Inflammatory macrophage treated with lipopolysaccharide for 1 hour (primary cell): ENCODE data around the gene ZNF497.
"Not testable (repeated sequence)": the region's sequence is repeated elsewhere in the genome, so short reads cannot be mapped to it uniquely, and the experiment has no call there.

Experiments used
- DNase-seq, 2 donors: peaks; one replicate each; pipeline ENCODE4 v3.0.0-alpha.2; 2020 to 2022

The ZNF497 gene

GRCh38 chr19:58346961-58347929, 15.3 kb downstream of the ZNF497 start:
- peak; percentile 65 to 76 for DNase-seq

DNA sequence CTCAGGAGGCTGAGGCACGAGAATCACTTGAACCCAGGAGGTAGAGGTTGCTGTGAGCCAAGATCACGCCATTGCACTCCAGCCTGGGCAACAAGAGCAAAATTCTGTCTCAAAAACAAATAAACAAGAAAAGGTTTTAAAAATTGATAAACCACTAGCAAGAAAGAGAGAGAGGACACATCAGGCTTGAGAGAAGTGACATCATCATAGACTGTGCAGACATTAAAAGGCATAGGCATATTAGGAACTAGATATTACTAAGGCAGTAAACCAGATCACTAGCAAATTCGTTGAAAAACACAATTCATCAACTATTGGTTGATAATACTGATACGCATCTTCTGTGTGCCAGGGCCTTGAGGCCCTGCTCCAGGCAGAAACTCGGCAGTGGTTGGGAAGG, 17.0 kb downstream of the ZNF497 start:
- no peak for DNase-seq

- no peak for DNase-seq
These were observed 23.6 kb downstream of the ZNF497 start for GRCh38 chr19:58338825-58339558.

DNA sequence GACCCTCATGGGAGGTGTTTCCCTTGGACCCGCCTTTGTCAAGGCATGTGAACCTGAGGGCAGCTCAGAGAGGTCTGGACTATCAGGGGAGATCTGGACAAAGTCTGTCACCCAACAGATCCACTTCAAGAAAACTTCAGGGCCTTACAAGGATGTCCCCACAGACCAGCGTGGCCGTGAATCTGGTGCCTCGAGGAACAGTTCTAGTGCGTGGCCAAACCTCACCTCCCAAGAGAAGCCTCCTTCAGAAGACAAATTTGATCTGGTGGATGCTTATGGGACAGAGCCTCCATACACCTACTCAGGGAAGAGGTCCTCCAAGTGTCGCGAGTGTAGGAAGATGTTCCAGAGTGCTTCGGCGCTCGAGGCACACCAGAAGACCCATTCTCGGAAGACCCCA, 24.2 kb downstream of the ZNF497 start:
- no peak for DNase-seq

GRCh38 chr19:58336820-58337219, 25.7 kb downstream of the ZNF497 start:
- no peak for DNase-seq

DNA sequence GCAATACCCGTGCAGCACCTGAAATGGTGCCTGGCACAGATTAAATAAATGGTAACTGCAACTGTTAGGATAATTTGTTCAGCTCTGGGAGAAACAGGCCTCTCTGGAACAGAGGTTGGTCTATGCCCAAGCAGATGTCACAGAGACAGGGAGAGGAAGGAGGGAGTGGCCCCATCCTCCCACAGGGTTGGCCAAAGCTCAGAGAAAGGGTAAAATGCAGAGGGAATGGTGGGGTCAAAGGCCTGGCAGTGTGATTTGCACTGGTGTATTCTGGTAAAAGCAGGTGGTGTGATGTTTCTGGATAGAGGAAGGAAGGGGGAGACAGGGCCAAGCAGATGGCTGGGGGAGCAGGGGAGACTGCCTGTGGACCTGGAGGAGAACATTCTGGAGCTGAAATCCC, 26.3 kb downstream of the ZNF497 start:
- DNase-seq = no peak

DNA sequence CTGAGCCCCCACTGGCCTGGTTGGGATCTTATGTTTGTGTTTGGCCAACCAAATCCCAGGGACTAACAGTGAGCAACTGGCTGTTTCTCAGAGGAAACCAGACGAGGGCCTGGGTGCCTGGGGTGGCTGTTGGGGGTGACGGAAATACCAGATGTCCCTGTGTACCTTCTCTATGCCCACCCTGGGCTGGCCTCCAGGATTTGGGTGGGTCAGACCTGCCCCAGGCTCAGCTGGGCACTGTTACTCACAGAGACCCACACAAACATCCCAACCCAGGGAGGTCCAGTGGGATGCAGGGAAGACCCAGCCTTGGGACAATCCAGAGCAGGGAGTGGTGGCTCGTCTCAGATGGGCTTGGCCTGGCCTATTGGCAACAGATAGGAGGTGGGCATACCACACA, 26.9 kb downstream of the ZNF497 start:
- no peak for DNase-seq

- peak; percentile 43 to 85 for DNase-seq
These were observed 27.8 kb downstream of the ZNF497 start for GRCh38 chr19:58334691-58335249.

- peak; percentile 42 to 86 for DNase-seq
These were observed 29.9 kb downstream of the ZNF497 start for GRCh38 chr19:58332697-58333096.

- peak; percentile 12 to 62 for DNase-seq
These were observed 32.1 kb downstream of the ZNF497 start for GRCh38 chr19:58330458-58330857.

- peak in 1 of 2 donors; percentile 45 for DNase-seq
These were observed 33.6 kb downstream of the ZNF497 start for GRCh38 chr19:58328999-58329398.

DNA sequence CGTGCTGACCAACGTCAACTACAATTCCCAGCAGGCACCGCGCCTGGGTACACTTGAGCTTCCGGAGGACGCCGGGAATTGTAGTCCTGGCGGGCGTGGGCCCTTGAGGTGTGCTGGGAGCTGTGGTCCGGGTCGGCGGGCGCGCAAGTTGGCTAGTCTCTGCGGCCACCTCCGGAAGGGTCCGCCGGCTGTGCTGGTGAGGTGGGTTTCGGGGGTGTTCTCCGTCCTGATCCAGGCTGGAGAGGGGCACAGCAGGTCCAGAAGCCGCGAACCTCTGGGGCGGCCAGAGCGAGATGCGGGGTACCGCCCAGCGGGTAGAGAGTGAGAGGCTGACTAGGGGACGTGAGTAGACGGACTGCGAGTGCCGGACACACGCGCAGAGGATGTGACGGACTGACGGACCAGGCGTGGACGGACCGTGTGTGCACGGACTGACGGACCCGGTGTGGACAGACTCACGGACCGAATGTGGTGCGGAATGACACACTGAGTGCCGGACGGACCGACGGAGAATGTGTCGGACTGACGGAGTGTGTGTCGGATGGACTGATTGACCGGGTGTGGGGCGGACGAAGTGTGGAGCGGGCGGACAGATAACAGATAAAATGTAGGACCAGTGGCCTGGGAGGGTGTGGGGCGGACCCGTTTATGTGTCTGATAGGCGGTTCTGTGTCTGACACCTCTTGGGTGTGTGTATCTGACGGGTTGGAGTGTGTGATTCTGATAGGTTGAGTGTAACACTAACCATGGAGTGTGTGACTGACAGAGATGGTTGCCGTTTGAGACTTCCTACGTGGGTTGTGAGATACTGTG, 35.4 kb downstream of the ZNF497 start, which contains the start of gene ZSCAN22:
Gene ZSCAN22 (plus strand): TSS at position 81 of the 813 bp plus-strand sequence. CDS start 7,809 bp downstream, outside the sequence.
- peak; percentile 90 to 96 for DNase-seq

- no peak for DNase-seq
These were observed 36.0 kb downstream of the ZNF497 start for GRCh38 chr19:58326501-58326913.

- DNase-seq = no peak
These were observed 37.1 kb downstream of the ZNF497 start for GRCh38 chr19:58325311-58326022.

DNA sequence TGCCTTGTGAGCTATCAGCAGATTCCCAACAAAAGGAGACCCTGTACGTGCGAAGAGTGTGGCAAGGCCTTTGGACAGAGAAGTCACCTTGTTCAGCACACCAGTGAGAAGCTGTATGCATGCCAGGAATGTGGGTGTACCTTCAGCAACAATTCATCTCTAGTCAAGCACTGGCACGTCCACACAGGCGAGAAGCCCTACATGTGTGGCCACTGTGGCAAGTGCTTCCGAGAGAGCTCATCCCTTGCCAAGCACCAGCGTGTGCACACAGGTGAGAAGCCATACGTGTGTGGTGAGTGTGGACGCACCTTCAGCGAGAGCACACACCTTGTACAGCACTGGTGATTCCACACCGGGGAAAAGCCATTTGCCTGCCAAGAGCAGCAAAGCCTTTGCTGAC, 43.3 kb downstream of the ZNF497 start:
- no peak for DNase-seq

DNA sequence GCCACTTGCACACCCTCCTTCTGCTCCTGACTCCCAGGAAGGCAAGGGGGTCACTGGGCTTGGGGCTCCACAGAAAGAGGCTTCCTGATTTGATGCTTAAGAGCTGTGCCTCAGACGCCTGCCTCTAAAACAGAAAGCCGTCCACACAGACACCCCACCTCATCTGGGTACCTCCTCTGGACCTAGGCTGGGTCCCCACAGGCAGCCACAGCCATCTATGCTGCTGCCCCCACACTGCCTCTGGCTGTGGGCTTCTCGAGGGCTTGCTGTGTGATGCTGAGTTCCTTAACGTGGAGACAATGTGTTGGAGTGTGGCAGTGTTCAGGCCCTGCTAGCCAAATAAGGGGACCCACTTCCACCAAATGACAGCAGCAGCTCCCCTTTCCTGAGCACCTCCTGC, 44.3 kb downstream of the ZNF497 start:
- no peak for DNase-seq

DNA sequence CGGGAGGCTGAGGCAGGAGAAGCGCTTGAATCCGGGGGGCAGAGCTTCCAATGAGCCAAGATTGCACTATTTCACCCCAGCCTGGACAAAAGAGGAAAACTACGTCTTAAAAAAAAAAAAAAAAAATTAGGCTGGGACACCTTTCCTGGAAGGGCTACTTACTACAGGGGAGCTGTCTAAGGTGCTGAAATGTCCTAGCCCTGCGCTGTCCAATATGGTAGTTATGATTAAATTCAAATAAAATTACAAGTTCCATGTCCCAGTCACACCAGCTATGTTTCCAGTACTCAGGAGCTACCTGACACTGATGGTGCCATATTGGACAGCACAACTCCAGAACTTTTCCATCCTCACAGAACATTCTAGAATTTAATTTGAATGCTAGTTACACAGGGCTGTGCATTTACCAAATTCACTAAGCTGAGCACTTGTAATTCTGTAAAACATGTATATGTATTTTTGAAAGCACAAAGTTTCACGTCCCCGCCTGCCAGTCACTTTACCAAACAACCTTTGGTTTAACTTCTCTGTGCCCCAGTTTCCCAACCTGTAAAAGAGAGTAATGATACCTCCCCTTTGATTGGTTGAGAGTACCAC, 45.0 kb downstream of the ZNF497 start:
- peak in 1 of 2 donors; percentile 16 for DNase-seq

DNA sequence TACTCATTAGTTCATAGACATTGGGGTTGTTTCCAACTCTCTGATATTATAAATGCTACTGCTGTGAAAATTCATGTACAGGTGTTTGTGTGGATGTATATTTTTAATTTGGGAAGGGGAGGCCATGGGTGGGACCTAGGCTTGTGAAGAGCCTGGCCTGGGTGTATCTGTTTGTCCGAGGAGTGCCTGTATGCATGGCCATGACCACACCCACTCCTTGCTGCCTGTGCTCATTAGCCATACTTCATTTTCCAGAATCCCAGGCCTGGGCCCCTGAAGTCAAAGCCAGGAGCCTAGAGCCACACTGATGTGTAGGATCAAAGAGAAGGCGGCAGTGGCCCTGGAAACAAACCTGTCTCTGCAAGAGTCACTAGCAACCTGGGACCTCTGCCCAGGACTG, 47.0 kb downstream of the ZNF497 start:
- DNase-seq = no peak

GRCh38 chr19:58311345-58311865, 51.1 kb downstream of the ZNF497 start:
- no peak for DNase-seq

GRCh38 chr19:58310685-58311084, 51.9 kb downstream of the ZNF497 start:
- not testable (repeated sequence) for DNase-seq

GRCh38 chr19:58307736-58308135, 54.8 kb downstream of the ZNF497 start:
- DNase-seq = no peak
